Activated CD4-positive, alpha-beta memory T cell treated with anti-CD3 and anti-CD28 coated beads, Interleukin-2, amount 10 ng/mL, durations not matched to agents 7 days and 5 days (primary cell): ENCODE results near the gene DOCK3. TPM values are rescaled to one million over a fixed set of nuclear protein-coding genes. Genes with fewer than 3 reads are reported as not detected.

ENCODE experiments used
- CTCF ChIA-PET: fragments of 350-600 bp; sonication (Branson Sonifier 250); formaldehyde crosslinking; loops from one replicate; lab custom pipeline; 2021; ENCODE audit warnings: antibody characterized with exemption, inconsistent platforms; lab: Charles Lee
- POLR2A ChIA-PET: fragments of 350-600 bp; sonication (Branson Sonifier 250); formaldehyde crosslinking; loops from one replicate; lab custom pipeline; 2021; ENCODE audit warnings: antibody characterized with exemption; lab: Charles Lee
- DNase-seq: peaks from one replicate; pipeline ENCODE4 v3.0.0-alpha.2; 2020
- H3K27ac Mint-ChIP-seq: one replicate; pipeline ENCODE4 v1.8.0; 2021; ENCODE audit warnings: mild to moderate bottlenecking, mixed read lengths
- H3K27me3 Mint-ChIP-seq: one replicate; pipeline ENCODE4 v1.8.0; 2021; ENCODE audit warnings: mixed read lengths
- H3K36me3 Mint-ChIP-seq: one replicate; pipeline ENCODE4 v1.8.0; 2021; ENCODE audit warnings: low read depth, mixed read lengths
- H3K4me1 Mint-ChIP-seq: one replicate; pipeline ENCODE4 v1.8.0; 2021; ENCODE audit warnings: mixed read lengths
- H3K4me3 Mint-ChIP-seq: one replicate; pipeline ENCODE4 v1.8.0; 2021; ENCODE audit warnings: mild to moderate bottlenecking, mixed read lengths
- H3K9me3 Mint-ChIP-seq: one replicate; pipeline ENCODE4 v1.8.0; 2021; ENCODE audit warnings: mixed read lengths
- total RNA-seq, 2 experiments: library from RNA; stranded (reverse); gene quantifications; one replicate each; pipeline ENCODE4 v1.2.3, GENCODE V29; 2021

DOCK3 gene
- total RNA-seq, 2 experiments from 2014 or later = 1.6 to 1.7 TPM

DNA sequence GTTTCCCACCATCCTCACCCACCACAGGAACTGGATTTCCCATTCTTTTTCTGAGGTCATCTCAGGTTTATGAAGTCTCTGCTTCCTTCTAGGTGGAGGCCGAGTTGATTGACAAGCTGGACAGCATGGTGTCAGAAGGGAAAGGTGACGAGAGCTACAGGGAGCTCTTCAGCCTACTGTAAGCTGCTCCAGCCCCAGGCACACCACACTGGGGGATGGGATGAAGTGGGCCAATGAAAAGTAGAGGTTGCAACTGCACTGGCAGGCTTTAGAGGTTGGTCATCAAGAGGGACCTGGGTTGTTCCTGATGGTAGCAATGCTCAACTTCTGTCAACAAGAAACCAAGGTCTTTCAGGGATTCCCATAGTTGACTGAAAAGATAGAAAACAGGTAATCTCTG is 655.3 kb downstream of the DOCK3 start:
- ChIA-PET CTCF (no interaction called here), POLR2A (no interaction called here)
- no peaks in the 10 kb centered on the region for H3K9me3 Mint-ChIP-seq
- no peak overlapping the region for H3K4me3 Mint-ChIP-seq
- no peaks in the 10 kb centered on the region for H3K4me1 Mint-ChIP-seq
- no peaks in the 10 kb centered on the region for H3K36me3 Mint-ChIP-seq
- no peaks in the 10 kb centered on the region for H3K27me3 Mint-ChIP-seq
- H3K27ac Mint-ChIP-seq = no peak overlapping the region
- DNase-seq = no peak

DNA sequence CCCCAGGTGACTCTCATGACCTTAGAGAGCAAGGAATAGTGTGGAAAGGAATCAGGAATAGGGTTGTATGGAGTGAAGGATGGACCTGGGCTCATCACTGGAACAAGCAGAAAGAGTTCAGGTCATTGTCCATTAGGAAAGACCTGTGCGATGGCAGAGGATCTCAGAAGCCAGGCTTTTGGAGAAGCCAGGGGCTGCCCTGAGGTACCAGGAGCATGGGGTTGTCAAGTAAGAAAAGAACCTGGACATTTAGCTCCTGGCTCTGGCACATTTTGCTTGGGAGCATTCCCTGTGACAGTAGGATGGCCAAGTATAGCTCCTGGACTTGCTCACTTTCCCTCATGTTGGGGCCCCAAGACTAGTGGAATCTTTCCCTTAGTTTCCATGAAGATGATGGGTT is 657.4 kb downstream of the DOCK3 start:
- no peaks in the 10 kb centered on the region for H3K9me3 Mint-ChIP-seq
- H3K27me3 Mint-ChIP-seq = no peaks in the 10 kb centered on the region
- H3K4me3 Mint-ChIP-seq = no peak overlapping the region
- DNase-seq = no peak
- POLR2A ChIA-PET = no interaction called here
- no peaks in the 10 kb centered on the region for H3K36me3 Mint-ChIP-seq
- no peak overlapping the region for H3K27ac Mint-ChIP-seq
- CTCF ChIA-PET = no interaction called here
- H3K4me1 Mint-ChIP-seq = no peaks in the 10 kb centered on the region

DNA sequence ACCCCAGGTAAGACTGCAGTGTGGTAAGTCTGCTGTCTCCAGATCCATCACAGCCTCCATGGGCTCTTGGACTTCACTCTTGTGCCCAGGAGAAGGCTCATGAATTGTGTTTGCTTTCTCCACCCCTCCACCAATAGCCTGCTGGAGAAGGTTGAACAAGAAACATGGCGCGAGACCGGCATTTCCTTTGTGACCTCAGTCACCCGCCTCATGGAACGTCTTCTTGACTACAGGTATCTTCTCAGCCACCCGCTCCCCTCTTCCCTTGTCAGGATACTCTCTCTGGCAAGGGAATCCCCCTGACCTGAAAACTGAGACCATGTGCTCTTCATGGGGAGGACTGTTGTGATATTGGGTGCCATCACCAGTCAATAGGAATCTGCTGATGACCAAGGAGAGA is 658.3 kb downstream of the DOCK3 start:
- H3K27me3 Mint-ChIP-seq = no peaks in the 10 kb centered on the region
- POLR2A ChIA-PET = no interaction called here
- H3K27ac Mint-ChIP-seq = no peak overlapping the region
- H3K36me3 Mint-ChIP-seq = no peaks in the 10 kb centered on the region
- H3K4me3 Mint-ChIP-seq = no peak overlapping the region
- no peaks in the 10 kb centered on the region for H3K4me1 Mint-ChIP-seq
- no peaks in the 10 kb centered on the region for H3K9me3 Mint-ChIP-seq
- no peak for DNase-seq
- CTCF ChIA-PET = no interaction called here

DNA sequence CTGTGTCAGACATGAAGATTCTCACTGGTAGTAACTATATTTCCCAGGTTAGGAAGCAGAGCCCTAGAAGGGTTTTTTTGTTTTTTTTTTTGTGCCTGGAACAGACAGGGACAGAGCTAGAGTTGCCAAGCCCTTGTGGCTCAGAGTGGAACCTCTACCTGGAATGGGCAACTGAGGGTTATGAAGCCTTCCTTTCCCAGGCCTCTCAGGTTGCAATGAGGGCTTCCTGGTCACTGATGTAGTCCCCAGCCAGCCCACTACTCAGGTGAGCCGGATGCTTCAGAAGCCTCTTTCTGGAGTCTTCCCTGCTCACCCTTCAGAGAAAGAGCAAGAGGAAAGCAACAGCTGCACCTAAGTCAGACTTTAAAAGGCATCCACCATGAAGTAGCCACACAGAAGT is 661.5 kb downstream of the DOCK3 start:
- Mint-ChIP-seq H3K36me3 (no peaks in the 10 kb centered on the region), H3K9me3 (no peaks in the 10 kb centered on the region), H3K27me3 (no peaks in the 10 kb centered on the region), H3K27ac (no peak overlapping the region), H3K4me1 (no peaks in the 10 kb centered on the region), H3K4me3 (no peak overlapping the region)
- POLR2A ChIA-PET = no interaction called here
- DNase-seq = no peak
- CTCF ChIA-PET = no interaction called here

DNA sequence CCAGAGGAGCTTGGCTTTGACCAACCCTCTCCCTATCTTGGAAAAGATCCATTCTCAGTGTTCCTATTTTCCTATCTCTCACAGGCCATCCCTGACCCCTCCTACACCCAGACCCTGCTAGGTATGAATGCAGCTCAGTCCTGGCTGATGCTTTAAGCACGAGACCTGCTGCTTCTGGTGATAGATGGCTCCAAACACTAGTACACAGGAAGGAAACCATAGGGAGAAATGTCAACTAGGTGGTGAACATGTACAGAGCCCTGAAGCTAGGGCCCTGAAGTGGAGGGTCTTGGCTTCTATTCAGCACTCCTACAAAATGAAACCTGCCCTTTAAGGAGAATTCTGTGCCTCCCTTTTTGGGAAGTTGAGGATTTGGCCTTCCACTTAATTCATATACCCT is 662.9 kb downstream of the DOCK3 start:
- no peak for DNase-seq
- no peak overlapping the region for H3K4me3 Mint-ChIP-seq
- no peaks in the 10 kb centered on the region for H3K36me3 Mint-ChIP-seq
- POLR2A ChIA-PET = no interaction called here
- H3K4me1 Mint-ChIP-seq = no peaks in the 10 kb centered on the region
- H3K27ac Mint-ChIP-seq = no peak overlapping the region
- CTCF ChIA-PET = no interaction called here
- H3K9me3 Mint-ChIP-seq = no peaks in the 10 kb centered on the region
- no peaks in the 10 kb centered on the region for H3K27me3 Mint-ChIP-seq

DNA sequence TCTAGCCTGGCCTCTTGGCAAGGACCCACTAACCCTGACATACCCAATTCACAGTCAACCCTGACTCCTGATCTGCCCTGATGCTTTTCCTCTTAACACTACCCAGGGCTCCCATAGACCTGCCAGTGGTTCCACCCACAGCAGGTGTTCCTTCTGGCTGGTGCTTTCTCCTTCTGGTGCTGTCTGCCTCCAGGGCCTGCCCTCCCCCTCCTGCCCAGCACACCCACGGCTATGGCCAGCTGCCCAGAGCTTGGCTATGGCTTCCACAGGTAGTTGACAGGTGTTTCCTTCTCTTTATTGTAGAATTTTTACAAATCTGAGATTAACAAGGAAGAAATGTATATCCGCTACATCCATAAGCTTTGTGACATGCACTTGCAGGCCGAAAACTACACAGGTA is 663.9 kb downstream of the DOCK3 start:
- Mint-ChIP-seq H3K36me3 (no peaks in the 10 kb centered on the region), H3K27ac (no peak overlapping the region), H3K4me1 (no peaks in the 10 kb centered on the region), H3K27me3 (no peaks in the 10 kb centered on the region), H3K9me3 (no peaks in the 10 kb centered on the region), H3K4me3 (no peak overlapping the region)
- CTCF ChIA-PET = no interaction called here
- POLR2A ChIA-PET = no interaction called here
- DNase-seq = no peak

DNA sequence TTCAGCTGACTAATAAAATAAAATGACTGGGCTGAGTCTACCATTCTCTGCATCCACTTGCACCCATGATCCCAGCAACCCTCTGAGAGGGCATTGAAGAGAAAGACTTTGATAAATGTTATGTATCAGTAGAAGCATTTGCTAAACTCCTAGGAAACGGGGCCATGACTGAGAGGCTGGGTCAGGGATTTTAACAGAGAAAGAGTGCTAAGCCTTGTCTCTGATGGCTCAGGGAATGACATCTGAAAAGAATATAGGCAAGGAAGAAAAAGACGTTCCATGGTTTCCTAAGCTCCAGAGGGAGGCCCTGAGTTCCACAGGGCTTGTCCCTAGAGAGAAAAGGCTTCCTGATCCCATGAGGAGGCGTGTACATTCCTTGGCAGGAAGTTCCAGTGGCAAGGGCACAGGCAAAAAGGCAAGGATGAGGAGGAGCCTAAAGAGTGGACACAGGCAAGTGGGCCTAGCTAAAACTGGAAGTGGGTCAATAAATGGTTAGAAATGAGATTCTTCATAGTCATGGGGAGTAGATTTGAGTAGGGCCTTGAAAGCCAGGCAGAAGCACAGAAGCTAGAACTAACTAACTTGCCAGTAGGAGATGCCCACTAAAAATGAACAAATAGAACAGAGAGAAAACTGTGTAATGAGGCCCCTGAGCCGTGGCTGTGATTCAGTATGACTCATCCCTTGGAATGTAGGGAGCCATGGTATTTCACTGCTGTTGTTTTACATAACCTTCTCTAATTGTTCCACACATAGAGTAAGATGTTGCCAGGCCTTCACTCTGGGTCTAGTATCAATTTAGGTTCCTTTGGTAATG is 665.5 kb downstream of the DOCK3 start:
- no peak for DNase-seq
- POLR2A ChIA-PET = no interaction called here
- H3K27me3 Mint-ChIP-seq = no peaks in the 10 kb centered on the region
- CTCF ChIA-PET = no interaction called here
- H3K36me3 Mint-ChIP-seq = no peaks in the 10 kb centered on the region
- H3K27ac Mint-ChIP-seq = no peak overlapping the region
- H3K4me3 Mint-ChIP-seq = no peak overlapping the region
- H3K4me1 Mint-ChIP-seq = no peaks in the 10 kb centered on the region
- no peaks in the 10 kb centered on the region for H3K9me3 Mint-ChIP-seq

DNA sequence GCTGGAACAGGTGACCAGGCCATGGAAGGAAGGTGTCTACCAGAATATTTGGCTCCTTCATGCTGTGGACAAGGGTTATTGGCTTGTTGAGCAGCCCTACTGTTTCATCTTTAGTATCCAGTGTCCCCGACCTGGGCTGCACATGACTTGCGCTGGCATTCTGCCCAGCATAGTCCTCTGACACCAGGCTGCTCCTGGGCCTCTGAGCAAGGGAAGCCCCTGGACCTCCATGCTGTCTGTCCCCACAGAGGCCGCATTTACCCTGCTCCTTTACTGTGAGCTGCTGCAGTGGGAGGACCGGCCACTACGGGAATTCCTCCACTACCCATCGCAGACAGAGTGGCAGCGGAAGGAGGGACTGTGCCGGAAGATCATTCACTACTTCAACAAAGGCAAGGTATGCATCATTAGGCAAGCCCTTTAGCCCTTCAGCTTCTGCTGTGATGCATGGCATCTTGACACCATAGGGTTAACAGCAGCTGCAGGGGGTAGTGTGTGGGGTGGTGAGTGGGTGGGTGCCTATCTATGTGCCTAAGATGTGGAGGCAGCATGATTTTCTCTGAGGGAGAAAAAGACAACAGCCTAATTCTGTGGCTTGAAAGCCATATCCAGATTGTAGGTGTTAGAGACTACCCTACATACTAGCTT is 666.4 kb downstream of the DOCK3 start:
- Mint-ChIP-seq H3K27me3 (no peaks in the 10 kb centered on the region), H3K9me3 (no peaks in the 10 kb centered on the region), H3K4me1 (no peaks in the 10 kb centered on the region), H3K4me3 (no peak overlapping the region), H3K27ac (no peak overlapping the region), H3K36me3 (no peaks in the 10 kb centered on the region)
- DNase-seq = no peak
- POLR2A ChIA-PET = no interaction called here
- CTCF ChIA-PET = no interaction called here

DNA sequence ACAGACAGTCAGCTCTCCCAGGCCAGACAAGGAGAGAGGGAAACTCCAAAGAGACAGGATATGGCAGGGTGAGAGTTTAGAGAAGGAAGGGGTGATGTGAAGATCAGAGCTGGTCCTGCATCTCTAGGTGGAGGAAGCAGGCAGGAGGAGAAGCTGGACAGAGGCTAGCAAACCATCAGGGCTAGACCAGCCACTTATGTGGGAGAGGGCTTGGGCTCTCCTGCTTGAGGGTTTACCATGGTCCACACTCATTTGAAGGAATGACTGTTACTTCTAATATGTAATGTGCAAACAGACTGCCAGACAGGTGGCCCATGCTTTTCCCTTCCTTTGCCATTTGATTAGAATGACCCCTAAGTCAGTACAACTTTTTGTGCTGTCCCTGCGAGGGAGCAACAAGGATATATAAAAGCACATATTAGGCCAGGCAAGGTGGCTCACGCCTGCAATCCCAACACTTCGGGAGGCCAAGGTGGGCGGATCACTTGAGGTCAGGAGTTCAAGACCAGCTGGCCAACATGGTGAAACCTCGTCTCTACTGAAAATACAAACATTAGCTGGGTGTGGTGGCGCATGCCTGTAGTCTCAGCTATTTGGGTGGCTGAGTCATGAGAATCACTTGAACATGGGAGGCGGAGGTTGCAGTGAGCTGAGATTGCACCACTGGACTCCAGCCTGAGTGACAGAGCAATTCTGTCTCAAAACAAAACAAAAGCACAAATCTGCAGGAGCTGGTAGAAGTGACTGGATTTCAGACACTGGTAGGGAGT is 669.4 kb downstream of the DOCK3 start:
- DNase-seq = no peak
- POLR2A ChIA-PET = no interaction called here
- no peaks in the 10 kb centered on the region for H3K36me3 Mint-ChIP-seq
- H3K27ac Mint-ChIP-seq = no peak overlapping the region
- no peaks in the 10 kb centered on the region for H3K4me1 Mint-ChIP-seq
- H3K9me3 Mint-ChIP-seq = no peaks in the 10 kb centered on the region
- CTCF ChIA-PET = no interaction called here
- H3K4me3 Mint-ChIP-seq = no peak overlapping the region
- no peaks in the 10 kb centered on the region for H3K27me3 Mint-ChIP-seq

DNA sequence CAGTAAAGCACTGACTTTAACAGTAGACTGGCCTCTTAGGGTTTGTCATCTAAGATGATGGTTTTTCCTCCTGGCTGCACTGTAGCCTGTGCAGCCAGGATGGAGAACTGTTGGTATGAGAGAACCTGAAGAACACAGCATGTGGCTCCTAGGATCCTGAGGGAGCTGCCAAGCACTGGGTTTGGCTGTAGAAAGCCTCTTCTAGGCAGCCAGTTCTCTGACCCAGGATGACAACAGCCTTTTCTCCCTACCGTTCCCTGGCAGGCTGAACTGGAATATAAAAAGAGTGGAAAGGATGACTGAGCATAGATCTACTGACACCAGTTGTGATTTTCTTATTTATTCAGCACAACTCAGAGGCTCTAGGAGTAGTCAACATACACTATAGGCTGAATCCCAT is 676.0 kb downstream of the DOCK3 start:
- POLR2A ChIA-PET = no interaction called here
- DNase-seq = no peak
- Mint-ChIP-seq H3K9me3 (no peaks in the 10 kb centered on the region), H3K27me3 (no peaks in the 10 kb centered on the region), H3K36me3 (no peaks in the 10 kb centered on the region), H3K4me3 (no peak overlapping the region), H3K27ac (no peak overlapping the region), H3K4me1 (no peaks in the 10 kb centered on the region)
- CTCF ChIA-PET = no interaction called here

DNA sequence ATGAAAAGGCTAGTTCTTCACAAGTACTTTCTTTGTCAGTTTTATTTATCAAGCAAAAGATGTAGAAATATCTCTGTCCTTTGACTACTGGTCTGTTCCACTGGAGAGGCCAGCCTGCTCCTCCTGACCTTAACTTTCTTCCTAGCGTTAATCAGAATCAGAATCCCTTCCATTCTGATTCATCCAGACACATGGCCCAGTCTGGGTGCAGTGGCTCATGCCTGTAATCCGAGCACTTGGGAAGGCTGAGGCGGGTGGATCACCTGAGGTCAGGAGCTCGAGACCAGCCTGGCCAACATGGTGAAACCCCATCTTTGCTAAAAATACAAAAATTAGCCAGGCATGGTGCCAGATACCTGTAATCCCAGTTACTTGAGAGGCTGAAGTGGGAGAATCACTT is 678.4 kb downstream of the DOCK3 start:
- Mint-ChIP-seq H3K4me3 (no peak overlapping the region), H3K27me3 (no peaks in the 10 kb centered on the region), H3K27ac (no peak overlapping the region), H3K36me3 (no peaks in the 10 kb centered on the region), H3K4me1 (no peaks in the 10 kb centered on the region), H3K9me3 (no peaks in the 10 kb centered on the region)
- CTCF ChIA-PET = no interaction called here
- no peak for DNase-seq
- POLR2A ChIA-PET = no interaction called here

DNA sequence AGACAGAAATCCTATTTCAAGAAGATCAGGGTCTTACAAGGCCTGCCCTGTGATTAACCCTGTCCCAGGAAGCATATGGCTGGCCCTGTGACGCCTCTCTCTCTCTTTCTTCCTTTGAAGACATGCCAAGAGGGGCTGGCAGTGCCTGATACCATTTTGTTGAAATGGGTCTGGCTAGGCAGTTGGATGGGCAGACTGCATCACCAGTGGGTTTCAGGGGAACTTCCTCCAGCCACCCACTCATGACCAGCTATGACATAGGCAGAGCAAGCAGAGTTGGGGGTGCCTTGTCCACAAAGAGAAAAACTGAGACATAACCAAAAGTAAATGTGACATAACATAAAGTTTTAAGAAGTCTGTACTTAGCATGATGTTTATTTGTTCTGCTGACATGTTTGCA is 679.0 kb downstream of the DOCK3 start:
- ChIA-PET CTCF (no interaction called here), POLR2A (no interaction called here)
- H3K4me3 Mint-ChIP-seq = no peak overlapping the region
- no peak for DNase-seq
- no peak overlapping the region for H3K27ac Mint-ChIP-seq
- no peaks in the 10 kb centered on the region for H3K4me1 Mint-ChIP-seq
- no peaks in the 10 kb centered on the region for H3K36me3 Mint-ChIP-seq
- no peaks in the 10 kb centered on the region for H3K27me3 Mint-ChIP-seq
- H3K9me3 Mint-ChIP-seq = no peaks in the 10 kb centered on the region

DNA sequence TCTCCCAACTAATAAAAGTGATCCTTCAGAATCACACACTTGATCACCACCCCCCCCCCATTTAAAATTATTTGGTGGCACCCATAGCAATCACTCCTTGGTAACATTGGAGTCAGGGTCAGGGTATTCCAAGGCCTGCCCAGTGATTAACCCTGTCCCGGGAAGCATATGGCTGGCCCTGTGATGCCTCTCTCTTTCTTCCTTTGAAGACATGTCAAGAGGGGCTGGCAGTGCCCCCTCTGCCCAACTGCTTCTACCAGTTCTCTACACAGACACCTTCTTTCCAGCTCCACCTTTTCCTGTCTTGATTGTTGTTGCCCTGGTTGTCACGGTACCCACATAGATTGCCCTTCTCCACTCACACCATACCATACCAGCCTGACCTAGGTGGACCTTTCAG is 679.4 kb downstream of the DOCK3 start:
- H3K36me3 Mint-ChIP-seq = no peaks in the 10 kb centered on the region
- H3K27me3 Mint-ChIP-seq = no peaks in the 10 kb centered on the region
- POLR2A ChIA-PET = no interaction called here
- H3K9me3 Mint-ChIP-seq = no peaks in the 10 kb centered on the region
- H3K4me3 Mint-ChIP-seq = no peak overlapping the region
- CTCF ChIA-PET = no interaction called here
- no peak for DNase-seq
- no peaks in the 10 kb centered on the region for H3K4me1 Mint-ChIP-seq
- H3K27ac Mint-ChIP-seq = no peak overlapping the region
